Dedifferentiated amniotic fluid mesenchymal stem cell (primary cell): ENCODE measurements around the gene RAB2B.
"Not testable (repeated sequence)": the region's sequence is repeated elsewhere in the genome, so short reads cannot be mapped to it uniquely, and the experiment has no call there.

Experiments used
- DNase-seq: peaks from one replicate; pipeline ENCODE4 v3.0.0-alpha.2; 2016; ENCODE audit errors: extremely low spot score

The RAB2B gene

DNA sequence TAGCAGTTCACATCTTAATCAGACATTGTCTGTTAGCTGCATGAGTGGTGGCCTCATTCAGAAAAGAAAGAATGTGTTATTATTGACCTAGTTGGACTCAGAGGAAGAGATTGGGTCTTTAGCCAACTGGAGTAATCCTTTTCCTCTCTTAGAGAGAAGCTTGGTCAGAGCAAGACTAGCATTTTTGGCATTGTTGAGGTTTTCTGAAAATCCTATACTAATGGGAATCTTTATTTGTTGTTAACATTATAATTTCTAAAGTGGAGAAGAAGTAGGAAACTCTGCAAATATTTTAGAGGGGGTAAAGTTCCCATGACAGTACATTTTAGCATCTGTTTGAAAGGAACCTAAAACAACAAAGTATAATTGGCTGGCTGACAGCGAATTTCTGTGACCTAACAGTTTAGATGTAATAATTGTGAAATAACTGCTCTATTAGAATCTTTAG is 9.9 kb upstream of the RAB2B start:
- peak; percentile 89 for DNase-seq

DNA sequence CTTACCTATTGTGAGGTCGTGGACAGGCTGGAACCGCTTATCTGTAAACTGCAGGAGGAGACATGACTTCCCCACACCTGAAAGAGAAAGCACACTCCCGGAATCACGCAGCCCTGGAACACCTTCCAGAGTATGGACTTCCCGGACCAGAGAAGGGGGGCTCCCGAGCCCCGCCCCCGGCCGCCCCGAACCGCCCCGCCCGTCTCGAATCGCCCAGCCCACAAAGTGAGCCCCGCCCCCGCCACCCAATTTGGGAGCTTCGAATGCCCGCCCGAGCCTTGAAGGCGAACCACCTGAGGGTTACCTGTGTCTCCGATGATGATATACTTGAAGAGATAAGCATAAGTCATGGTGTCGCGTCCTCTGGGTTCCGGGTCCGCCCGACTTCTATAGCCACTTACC is 235 bp downstream of the RAB2B start:
- DNase-seq = peak; percentile 47

DNA sequence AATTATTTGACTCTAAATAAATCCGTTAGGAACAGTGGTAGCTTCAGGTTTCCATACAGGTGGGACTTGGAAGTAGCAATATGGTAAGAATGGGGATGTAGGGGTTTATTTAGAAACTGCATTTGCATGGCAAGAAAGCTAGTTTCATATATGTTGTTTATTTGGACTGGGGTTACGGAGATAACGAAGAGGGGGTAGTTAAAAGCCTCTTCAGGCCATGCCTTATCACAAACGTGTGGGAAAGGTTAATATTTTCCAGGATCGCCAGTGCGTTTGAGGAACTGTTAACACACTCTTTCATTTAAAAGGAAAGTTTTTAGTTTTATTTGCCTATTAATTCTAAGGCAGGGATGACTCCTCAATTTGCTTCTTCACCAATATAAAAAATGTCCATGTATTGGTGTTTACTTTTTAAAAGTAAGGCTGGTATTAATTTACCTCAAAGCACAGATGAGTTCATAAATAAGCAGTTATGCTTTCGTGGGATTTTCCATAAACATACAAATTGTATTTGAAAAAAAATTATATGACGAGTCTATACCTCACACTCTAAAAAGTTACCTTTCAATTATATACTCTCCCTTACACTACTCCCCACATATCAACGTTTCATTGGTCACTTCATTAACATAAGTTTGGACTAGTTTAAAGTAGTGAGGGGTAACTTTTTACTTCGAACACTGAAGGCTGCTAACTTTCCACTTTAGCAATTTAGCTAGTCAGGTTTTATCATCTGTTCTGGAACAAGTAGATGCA is 814 bp downstream of the RAB2B start:
- no peak for DNase-seq

DNA sequence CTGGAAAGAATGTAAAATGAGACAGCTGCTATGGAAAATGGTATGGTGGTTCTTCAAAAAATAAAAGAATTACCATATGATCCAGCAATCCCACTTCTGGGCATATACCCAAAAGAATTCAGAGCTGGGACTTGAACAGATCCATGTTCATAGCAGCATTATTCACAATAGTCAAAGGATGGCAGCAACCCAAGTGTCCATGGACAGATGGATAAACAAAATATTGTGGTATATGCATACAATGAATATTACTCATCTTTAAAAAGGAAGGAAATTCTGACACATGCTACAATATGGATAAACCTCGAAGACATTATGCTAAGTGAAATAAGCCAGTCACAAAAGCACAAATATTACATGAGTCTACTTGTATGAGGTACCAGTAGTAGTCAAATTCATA is 9.1 kb downstream of the RAB2B start:
- DNase-seq = peak; percentile 86

DNA sequence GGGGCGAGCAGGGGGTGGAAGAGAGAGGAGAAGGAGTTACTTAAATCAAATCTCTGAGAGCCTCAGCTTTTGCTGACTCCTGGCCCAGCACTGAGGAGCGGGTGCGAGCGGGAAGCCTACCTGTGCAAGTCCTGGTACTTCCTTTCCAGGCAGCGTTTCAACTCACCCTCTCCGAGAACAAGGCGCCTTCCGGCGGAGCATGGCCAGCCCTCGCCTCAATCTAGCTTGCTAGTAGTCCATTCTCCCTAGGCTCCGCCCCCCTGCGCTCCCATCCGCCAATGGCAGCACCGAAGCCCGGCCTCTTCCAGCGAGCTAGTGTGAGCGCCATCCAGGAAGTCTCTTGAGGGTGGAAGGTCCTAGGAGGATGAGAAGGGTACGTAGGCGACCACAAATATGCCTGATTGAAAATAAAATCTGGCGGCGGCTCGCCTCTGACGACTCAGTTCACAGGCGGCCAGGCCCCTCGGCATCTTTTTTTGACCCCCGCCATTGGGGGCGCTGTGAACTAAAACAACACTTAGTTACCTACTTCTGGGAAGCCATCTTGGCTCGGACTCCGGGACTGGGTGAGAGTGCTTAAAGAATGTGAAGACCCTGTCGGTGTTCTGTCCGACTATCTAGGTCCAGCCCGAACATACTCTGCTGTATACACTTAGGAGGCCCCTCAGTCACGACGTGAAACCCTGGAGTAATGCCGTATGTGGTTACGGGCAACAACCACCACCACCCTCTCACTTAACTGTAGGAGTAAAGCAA is 20.7 kb downstream of the RAB2B start, which contains the start of gene CHD8:
Gene CHD8 (minus strand): TSS at position 212 of the 756 bp plus-strand sequence. CDS start 24,480 bp downstream, outside the sequence.
- DNase-seq = peak; percentile 100

DNA sequence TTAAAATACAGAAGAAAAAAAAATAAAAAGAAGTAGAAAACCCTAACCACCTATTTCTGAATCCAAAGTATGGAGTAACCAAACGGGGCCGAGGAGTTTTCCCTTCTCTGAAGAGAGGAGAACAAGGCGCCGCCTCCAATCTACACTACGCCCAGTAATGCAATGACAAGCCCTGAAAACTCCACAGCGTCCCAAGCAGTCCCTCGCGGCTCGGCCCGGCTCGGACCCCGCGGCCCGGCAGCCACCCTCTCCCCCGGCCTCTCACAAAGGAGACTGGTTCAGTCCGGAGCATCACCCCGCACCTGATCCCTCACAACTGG is 21.2 kb downstream of the RAB2B start:
- no peak for DNase-seq

DNA sequence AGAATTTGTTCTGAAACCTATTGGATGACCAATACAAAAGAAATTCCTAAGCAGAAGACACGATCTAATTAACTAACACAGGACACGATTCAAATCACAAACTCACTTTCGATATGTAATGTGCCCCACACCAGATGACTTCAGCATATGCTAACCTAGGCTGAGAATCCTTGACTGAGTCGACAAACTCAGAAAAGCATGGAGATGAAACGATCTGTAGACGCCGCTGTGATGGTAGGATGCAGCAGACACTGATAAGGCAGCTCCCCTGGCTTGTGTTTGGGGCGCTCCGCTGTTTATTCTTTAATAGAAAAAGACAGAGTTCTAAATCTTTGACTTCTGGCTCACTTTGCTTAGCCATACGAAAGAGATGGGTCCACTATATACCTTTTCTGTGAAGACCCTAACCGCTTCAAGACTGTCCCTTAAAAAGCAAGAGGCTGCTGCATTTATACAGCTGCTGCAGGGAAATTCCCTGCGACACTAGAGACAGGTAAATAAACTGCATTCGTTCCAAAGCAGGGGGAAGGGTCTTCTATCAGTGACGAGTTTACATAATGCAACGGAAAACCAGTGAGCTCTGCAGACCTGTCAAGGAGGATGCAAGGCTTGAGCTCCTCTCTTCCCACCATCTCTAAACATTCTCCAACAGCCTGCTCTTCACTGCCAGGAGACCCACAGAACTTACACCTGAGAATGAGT is 21.8 kb downstream of the RAB2B start:
- DNase-seq = no peak

DNA sequence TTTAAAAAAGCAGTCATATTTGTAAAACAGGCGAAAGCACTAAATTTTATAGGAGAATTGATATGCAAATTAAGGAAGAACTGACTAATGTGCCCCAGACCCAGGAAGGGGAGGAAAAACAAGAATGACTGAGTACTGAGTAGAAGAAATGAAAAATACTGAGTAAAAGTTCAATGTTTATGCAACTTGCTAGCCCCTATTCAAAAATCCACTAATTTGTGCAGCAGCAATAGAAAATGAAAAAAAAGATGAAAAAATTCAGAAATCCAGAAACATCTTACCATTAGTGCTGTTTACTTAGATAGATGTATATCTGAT is 26.9 kb downstream of the RAB2B start:
- DNase-seq = no peak

DNA sequence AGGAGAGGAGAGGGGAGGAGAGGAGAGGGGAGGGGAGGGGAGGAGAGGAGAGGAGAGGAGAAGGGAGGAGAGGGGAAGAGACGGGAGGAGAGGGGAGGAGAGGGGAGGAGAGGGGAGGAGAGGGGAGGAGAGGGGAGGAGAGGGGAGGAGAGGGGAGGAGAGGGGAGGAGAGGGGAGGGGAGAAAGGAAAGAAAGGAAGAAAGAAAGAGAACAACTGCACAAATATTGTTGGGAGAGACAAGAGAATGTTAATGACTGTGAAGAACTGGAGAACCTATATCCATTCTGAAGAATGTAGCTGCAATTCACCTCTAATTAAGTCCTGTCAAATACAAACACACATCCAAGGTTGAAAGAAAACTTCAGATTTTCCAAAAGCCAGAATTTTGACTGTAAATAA is 34.1 kb downstream of the RAB2B start:
- not testable (repeated sequence) for DNase-seq

DNA sequence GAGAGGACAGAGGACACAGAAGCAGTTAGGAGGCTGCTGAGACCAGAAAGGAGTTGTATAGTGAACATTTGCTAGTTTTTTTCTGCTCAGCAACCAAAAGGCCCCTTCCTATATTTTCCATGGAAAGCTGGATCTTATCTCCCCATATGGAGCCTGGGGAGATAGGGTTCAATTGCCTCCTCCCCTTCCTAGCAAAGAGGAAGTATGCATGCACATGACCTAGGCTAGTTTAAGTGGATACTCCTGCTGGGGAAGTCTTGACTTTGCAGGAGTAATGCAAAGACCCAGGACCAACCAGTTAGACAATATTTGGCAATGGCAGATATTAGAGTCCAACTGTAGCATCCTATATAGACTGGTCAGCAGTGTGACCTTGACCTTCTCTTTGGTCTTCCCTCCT is 35.9 kb downstream of the RAB2B start:
- DNase-seq = no peak

DNA sequence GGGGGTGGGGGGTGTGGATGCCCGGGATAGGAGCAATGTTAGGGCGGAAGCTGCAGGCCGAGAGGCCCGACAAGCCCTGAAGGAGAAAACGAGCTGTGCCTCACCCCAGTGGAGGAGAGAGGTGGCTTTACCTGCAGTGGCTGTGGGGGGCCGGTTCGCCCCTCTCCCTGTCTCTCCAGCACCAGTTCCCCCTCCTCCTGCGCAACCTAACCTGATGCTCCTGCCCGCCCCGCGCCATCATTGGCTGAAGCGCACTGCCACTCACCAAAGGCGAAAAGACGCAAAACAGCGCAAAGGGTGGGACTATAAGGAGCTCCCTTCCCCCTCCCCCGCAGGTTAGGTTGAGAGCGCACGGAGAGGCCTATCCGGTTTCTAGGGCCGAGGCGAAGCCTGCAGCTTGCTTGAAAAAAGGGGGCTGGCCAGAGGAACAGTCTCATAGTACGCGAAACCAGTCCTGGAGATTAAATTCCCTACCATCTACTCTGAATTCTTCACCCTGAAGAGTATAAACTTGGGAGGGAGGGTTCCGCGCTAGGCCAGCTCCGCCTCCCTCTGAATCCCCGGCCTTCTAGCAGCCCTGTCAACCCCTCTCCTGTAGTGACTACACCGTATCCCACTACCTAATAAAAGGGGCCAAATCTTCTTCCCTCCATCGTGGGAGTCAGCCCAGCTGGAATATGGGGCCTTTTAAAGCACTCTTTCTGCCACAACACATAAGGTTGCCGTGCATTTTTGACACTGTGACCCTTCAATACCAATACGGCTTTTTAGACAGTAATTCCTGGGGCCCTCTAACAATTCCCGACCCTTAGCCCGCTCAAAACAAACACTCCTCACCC is 39.5 kb downstream of the RAB2B start:
- DNase-seq = peak; percentile 99

DNA sequence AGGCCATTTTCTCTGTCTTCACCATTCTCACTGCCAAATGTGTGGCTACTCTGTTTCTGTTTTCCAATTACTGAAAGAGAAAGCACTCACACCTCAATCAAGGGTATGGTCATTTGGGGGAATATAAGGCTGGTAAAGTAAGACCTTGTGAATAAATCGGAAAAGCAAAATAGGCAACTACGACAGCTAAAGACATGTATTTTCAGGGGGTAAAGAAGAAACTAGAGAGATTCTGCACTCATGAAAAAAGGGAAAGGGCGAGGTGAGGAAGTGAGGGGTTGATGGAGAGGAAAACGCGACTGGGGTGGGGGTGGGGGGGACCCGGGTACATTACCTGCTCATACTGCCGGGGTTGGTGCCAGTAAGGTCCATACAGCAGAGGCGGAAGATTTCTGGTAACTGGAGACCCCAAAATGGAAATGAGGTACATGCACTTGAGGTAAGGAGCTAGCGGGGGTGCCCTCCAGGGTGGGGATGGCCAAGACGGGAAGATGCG is 40.1 kb downstream of the RAB2B start:
- DNase-seq = no peak

DNA sequence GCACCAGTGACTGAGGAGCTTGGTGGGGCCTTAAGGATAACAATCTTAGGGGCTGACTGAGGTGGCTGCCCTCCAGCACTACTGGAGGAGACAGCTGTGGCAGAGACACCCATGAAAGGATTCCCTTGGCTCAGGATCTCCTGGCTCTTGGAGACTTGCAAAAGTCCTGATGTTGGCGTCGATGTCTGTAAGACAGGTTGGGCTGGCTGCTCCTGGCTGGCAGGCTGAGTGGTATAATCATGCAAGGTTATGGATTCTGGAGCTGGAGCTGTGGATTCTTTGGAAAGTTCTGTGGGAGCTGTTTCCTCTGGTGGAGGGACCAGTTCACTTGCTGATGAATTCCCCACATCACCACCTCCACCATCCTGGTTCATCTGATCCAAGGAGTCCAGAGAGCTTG is 45.6 kb downstream of the RAB2B start:
- no peak for DNase-seq

DNA sequence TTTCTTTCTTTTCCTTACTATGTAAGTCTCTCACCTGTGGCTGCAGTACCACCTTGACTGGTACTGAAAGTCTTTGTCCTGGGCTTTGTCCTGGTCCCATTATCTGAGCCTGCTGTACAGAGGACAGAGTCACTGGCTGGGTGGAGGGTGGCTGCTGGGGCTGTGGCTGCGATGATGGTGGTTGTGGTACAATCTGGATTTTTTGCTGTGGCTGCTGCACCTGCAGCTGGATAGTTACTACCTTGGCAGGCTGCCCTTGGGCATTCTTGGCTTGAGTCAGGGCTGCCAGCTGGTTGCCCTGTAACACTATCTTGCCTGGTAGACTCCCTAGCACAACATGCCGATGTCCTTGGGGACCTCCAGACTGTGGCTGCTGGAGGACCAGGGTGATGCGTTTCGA is 47.8 kb downstream of the RAB2B start:
- DNase-seq = no peak

DNA sequence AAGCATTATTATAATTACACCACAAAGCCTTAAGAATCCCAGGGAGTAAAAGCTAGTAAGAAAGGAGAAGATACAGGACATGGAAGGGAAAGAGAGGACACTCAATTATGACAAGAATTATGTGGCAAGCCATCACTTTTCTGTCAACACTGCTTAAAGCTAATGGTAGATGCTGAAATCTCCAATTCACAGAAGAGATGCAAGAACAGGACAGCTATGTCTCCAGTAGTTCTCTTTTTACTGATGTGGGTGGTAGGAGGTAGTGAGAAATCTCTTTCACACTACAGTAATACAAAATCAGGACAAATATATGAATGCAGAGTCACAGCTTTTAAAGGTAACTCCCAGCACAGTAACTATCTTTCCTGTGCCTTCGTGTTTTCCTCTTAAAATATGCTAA is 50.1 kb downstream of the RAB2B start:
- DNase-seq = no peak

DNA sequence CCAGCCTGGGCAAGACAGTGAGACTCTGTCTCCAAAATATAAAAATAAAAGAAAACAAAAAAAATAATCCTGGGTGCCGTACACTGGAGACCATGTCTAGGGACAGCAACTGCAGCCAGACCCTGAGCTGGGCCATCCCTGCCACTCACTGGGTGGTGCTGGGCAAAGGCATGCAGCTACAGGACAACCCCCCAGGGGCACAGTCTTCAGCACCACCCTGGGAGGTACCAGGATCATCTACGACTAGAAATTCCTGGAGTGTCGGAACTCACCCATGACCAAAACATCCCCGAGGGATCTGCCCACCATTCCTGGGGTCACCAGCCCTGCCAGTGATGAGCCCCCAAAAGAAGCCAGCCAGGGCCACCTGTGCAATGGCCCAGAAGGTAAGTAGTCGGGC is 57.2 kb downstream of the RAB2B start:
- no peak for DNase-seq

DNA sequence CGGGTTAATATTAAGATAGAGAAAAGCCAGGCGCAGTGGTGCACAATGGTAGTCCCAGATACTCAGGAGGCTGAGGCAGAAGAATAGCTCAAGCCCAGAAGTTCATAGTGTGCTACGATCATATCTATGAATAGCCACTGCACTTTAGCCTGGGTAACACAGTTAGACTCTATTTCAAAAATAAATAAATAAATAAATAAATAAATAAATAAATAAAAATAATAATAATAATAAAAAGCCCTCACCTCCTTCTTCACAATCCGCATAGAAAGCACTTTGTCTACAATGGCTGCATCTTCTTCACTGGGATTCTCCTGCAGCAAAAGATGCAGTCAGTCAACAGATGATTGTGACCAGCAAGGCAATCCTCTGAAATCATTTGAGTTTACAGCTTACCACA is 61.4 kb downstream of the RAB2B start:
- DNase-seq = no peak

DNA sequence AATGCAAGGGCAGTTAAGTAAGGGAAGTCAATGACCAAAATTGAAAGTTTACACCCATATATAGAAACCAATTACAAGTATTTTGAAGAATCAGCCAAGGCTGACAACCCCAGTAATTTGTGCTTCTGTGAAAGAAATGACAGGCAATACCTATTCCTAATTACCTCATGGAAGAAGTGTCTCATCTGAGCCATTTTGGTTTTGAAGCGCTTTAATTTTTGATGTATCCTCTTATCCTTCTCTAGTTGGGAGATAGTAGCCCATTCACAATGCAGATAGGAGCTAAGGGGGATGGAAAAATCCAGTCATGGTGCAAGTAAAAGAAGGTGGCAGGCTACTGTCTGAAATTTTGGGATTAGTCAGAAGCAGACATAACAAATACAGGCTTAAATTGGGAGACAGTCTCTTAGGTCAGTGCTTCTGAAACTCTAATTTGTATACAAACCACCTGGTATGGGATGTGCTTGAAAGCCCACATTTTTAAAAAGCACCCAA is 62.6 kb downstream of the RAB2B start:
- no peak for DNase-seq
